SU-DHL-6 (cell line): ENCODE data around the gene NME9.

ENCODE experiments used
- H2AFZ ChIP-seq: fragments of 200-600 bp; sonication (generic); 2 replicates; pipeline ENCODE4 v1.6.1; 2014; ENCODE audit warnings: low read depth, mild to moderate bottlenecking, moderate library complexity, mixed read lengths, antibody characterized with exemption, low read length; ENCODE audit not compliant: severe bottlenecking
- H3F3A ChIP-seq: fragments of 200-600 bp; shearing (Covaris generic); 2 replicates; pipeline ENCODE4 v1.6.0; 2016; ENCODE audit warnings: antibody characterized with exemption, mild to moderate bottlenecking; ENCODE audit not compliant: insufficient read depth
- H3K27ac ChIP-seq: fragments of 200-600 bp; sonication (generic); 2 replicates; pipeline ENCODE4 v1.5.1; 2016; ENCODE audit warnings: low read depth, mild to moderate bottlenecking, low read length, moderate library complexity, mixed read lengths
- H3K27me3 ChIP-seq: fragments of 200-600 bp; sonication (generic), shearing (Covaris generic); 2 replicates; pipeline ENCODE4 v1.6.0; 2014; ENCODE audit warnings: mild to moderate bottlenecking, low read length
- H3K36me3 ChIP-seq: fragments of 200-600 bp; sonication (generic); 2 replicates; pipeline ENCODE4 v1.6.1; 2014; ENCODE audit warnings: mild to moderate bottlenecking, low read length, mixed read lengths
- H3K4me2 ChIP-seq: fragments of 300-600, 200-600 bp; shearing (Covaris generic), sonication (generic); 2 replicates; pipeline ENCODE4 v1.6.0; 2014; ENCODE audit warnings: low read length, low read depth, mild to moderate bottlenecking; ENCODE audit not compliant: poor library complexity, severe bottlenecking
- H3K4me3 ChIP-seq: fragments of 200-600 bp; sonication (generic); 2 replicates; pipeline ENCODE4 v1.5.1; 2014; ENCODE audit warnings: antibody characterized with exemption, low read length, mild to moderate bottlenecking, mixed read lengths; ENCODE audit not compliant: insufficient read depth, poor library complexity, severe bottlenecking
- H3K79me2 ChIP-seq: fragments of 200-600 bp; sonication (generic); 2 replicates; pipeline ENCODE4 v1.6.1; 2014; ENCODE audit warnings: mild to moderate bottlenecking, low read length, moderate library complexity; ENCODE audit not compliant: insufficient read depth
- H3K9ac ChIP-seq: fragments of 200-600 bp; sonication (generic); 2 replicates; pipeline ENCODE4 v1.7.0; 2014; ENCODE audit warnings: mild to moderate bottlenecking, low read length
- H3K9me2 ChIP-seq: fragments of 200-600 bp; sonication (generic); replicated peaks from 2 replicates; pipeline ENCODE4 v1.6.1; 2014; ENCODE audit warnings: low read length; ENCODE audit not compliant: insufficient read depth
- H3K9me3 ChIP-seq: fragments of 200-600 bp; sonication (generic); 2 replicates; pipeline ENCODE4 v1.6.1; 2014; ENCODE audit warnings: low read length, mixed read lengths; ENCODE audit not compliant: insufficient read depth
- H4K20me1 ChIP-seq: fragments of 200-600 bp; sonication (generic); 2 replicates; pipeline ENCODE4 v1.6.1; 2014; ENCODE audit warnings: low read depth, mild to moderate bottlenecking, antibody characterized with exemption, low read length, moderate library complexity, mixed read lengths
- EZH2phosphoT487 ChIP-seq: fragments of 200-600 bp; sonication (generic), shearing (Covaris generic); conservative IDR thresholded peaks from 2 replicates; pipeline ENCODE4 v1.6.1; 2018; ENCODE audit warnings: mild to moderate bottlenecking, antibody characterized with exemption, low read length, moderate library complexity, mixed read lengths
- TF ChIP-seq, protein P1 (sequence below): fragments of 200-600 bp; sonication (generic); IDR thresholded peaks from one replicate; pipeline ENCODE4 v1.5.1; 2017; ENCODE audit warnings: antibody characterized with exemption, mild to moderate bottlenecking, low read length, moderate library complexity; ENCODE audit not compliant: insufficient read depth, poor library complexity, severe bottlenecking

NME9 gene

DNA sequence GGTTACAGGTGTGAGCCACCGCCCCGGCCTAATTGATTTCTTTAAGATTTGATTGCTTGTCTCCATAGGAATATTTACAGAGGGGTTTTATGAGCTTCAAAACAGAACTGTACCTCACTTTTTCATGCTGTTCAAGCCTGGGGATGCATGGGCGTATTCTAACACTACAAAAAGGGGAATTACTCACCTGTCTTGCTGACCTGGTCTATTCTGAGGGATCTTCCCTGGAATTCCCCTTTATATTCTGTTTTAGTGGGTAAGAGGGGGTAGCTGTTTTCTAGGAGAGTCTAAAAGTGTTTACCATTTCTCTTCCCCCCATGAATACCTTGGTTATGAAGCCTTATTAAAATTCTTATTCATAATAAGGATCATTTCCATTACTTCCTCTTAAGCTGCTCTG, 48.1 kb downstream of the NME9 start:
- H3K27ac ChIP-seq: no peak overlapping the region
- H3K4me3 ChIP-seq: no peak overlapping the region
- H3K9me2 ChIP-seq: no peaks in the 10 kb centered on the region
- H3K79me2 ChIP-seq: no peaks in the 10 kb centered on the region
- no peaks in the 10 kb centered on the region for H3K9me3 ChIP-seq
- H3K9ac ChIP-seq: no peak overlapping the region
- no peaks in the 10 kb centered on the region for H4K20me1 ChIP-seq
- TF ChIP-seq, protein P1, sequence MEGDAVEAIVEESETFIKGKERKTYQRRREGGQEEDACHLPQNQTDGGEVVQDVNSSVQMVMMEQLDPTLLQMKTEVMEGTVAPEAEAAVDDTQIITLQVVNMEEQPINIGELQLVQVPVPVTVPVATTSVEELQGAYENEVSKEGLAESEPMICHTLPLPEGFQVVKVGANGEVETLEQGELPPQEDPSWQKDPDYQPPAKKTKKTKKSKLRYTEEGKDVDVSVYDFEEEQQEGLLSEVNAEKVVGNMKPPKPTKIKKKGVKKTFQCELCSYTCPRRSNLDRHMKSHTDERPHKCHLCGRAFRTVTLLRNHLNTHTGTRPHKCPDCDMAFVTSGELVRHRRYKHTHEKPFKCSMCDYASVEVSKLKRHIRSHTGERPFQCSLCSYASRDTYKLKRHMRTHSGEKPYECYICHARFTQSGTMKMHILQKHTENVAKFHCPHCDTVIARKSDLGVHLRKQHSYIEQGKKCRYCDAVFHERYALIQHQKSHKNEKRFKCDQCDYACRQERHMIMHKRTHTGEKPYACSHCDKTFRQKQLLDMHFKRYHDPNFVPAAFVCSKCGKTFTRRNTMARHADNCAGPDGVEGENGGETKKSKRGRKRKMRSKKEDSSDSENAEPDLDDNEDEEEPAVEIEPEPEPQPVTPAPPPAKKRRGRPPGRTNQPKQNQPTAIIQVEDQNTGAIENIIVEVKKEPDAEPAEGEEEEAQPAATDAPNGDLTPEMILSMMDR: no peak
- no peaks in the 10 kb centered on the region for H3K36me3 ChIP-seq
- no peaks in the 10 kb centered on the region for H3K27me3 ChIP-seq
- H3K4me2 ChIP-seq: no peak overlapping the region
- no peaks in the 10 kb centered on the region for H3F3A ChIP-seq
- no peak overlapping the region for H2AFZ ChIP-seq

DNA sequence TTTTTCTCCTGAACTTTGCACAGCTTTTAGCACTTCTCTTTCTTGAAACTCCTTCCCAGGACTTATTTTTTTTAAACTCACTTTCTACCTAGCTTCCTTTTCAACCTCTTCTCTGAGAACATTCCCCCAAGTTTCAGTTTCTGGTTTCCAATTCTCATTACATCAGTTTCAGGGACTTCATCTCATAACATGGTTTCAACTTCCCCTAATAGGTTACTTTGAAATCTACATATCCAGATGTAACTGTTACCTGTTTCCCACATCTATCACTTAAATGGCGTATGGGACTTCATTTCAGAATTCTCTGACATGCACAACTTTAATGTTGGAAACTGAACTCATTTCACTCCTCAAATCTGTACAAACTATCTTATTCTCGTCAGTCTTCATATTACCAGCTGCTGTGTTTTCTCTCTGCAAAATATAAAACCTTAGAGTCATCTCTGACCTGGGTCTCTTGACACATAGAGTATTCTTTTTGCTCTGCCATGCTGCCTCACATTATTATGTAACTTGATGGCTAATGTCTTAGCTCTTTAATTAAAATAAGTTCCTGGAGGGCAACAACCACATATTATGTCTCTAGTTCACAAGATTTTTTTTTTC, 58.4 kb downstream of the NME9 start:
- Histone ChIP-seq H3K9ac (no peak overlapping the region), H3K27me3 (no peaks in the 10 kb centered on the region), H3K9me3 (no peaks in the 10 kb centered on the region), H3K4me3 (no peak overlapping the region), H3K4me2 (no peak overlapping the region), H3K79me2 (no peaks in the 10 kb centered on the region), H3K27ac (no peak overlapping the region), H2AFZ (no peak overlapping the region), H3K36me3 (peaks cover 20% of the 10 kb centered on the region; the same call in 1 of the 2 replicates), H4K20me1 (no peaks in the 10 kb centered on the region), H3F3A (no peaks in the 10 kb centered on the region), H3K9me2 (no peaks in the 10 kb centered on the region)
- TF ChIP-seq EZH2phosphoT487: no peak
- TF ChIP-seq, protein P1: no peak

DNA sequence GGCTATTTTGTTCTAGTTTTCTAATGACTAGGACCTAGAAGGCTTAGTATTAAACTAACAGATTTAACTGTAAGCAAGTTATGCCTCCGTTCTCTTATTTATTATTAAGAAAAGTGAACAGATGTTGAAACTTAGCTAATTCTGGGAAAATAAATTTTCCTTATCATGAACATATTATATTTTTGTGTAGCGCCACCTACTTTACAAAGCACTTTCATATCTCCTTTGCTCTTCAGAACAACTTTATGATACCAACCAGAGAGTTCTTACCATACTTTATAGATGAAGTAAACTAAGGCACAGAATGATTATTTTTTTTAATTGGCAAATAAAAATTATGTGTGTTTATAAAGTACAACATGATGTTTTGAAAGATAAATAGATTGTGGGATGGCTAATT, 59.4 kb downstream of the NME9 start:
- no peak overlapping the region for H2AFZ ChIP-seq

More for the DNA sequence above, 59.4 kb downstream of the NME9 start:
- no peak for TF ChIP-seq EZH2phosphoT487
- TF ChIP-seq, protein P1: no peak
- Histone ChIP-seq H3K27ac (no peak overlapping the region), H3F3A (no peaks in the 10 kb centered on the region), H3K9ac (no peak overlapping the region), H3K27me3 (no peaks in the 10 kb centered on the region), H3K79me2 (no peaks in the 10 kb centered on the region), H3K4me3 (no peak overlapping the region), H3K4me2 (no peak overlapping the region), H3K36me3 (peaks cover 20% of the 10 kb centered on the region; the same call in 1 of the 2 replicates), H3K9me3 (no peaks in the 10 kb centered on the region), H4K20me1 (no peaks in the 10 kb centered on the region), H3K9me2 (no peaks in the 10 kb centered on the region)
